HUES6 (cell line): ENCODE measurements around the gene KDM5C.

Experiments used
- H3K27ac ChIP-seq: 2 replicates; pipeline ENCODE4 v1.7.0; 2013; ENCODE audit warnings: low read depth, mild to moderate bottlenecking, low read length, inconsistent platforms
- H3K27me3 ChIP-seq: 2 replicates; pipeline ENCODE4 v1.6.1; 2013; ENCODE audit warnings: low read length; ENCODE audit not compliant: control insufficient read depth, insufficient read depth
- H3K36me3 ChIP-seq: 2 replicates; pipeline ENCODE4 v1.6.1; 2013; ENCODE audit warnings: low read length; ENCODE audit not compliant: control insufficient read depth, insufficient read depth
- H3K4me1 ChIP-seq: 2 replicates; pipeline ENCODE4 v1.6.1; 2013; ENCODE audit warnings: low read length; ENCODE audit not compliant: control insufficient read depth, insufficient read depth
- H3K4me3 ChIP-seq: 2 replicates; pipeline ENCODE4 v1.5.1; 2013; ENCODE audit warnings: low read depth, low read length
- H3K9ac ChIP-seq: one replicate; pipeline ENCODE4 v1.6.1; 2013; ENCODE audit warnings: mild to moderate bottlenecking, low read length
- H3K9me3 ChIP-seq: 2 replicates; pipeline ENCODE4 v1.6.1; 2013; ENCODE audit warnings: low read depth, low read length; ENCODE audit not compliant: control insufficient read depth, insufficient read depth

Gene KDM5C

GRCh38 chrX:53155512-53156206 is 69.3 kb downstream of the KDM5C start:
- Histone ChIP-seq H3K4me1 (peaks cover 7% of the 10 kb centered on the region; the same call in 1 of the 2 replicates), H3K27ac (no peak overlapping the region)

GRCh38 chrX:53153581-53153980 is 71.4 kb downstream of the KDM5C start:
- H3K27me3 ChIP-seq: no peaks in the 10 kb centered on the region
- H3K36me3 ChIP-seq: no peaks in the 10 kb centered on the region
- peaks cover 42% of the 10 kb centered on the region for H3K9me3 ChIP-seq
- H3K27ac ChIP-seq: no peak overlapping the region
- H3K4me3 ChIP-seq: no peak overlapping the region
- H3K9ac ChIP-seq: no peak overlapping the region
- no peaks in the 10 kb centered on the region for H3K4me1 ChIP-seq

More at GRCh38 chrX:53155512-53156206, 69.3 kb downstream of the KDM5C start:
- Histone ChIP-seq H3K36me3 (no peaks in the 10 kb centered on the region), H3K9me3 (peaks cover 42% of the 10 kb centered on the region), H3K4me3 (no peak overlapping the region), H3K9ac (no peak overlapping the region), H3K27me3 (no peaks in the 10 kb centered on the region)
